ENCODE results near the gene ATXN3.
A peak's percentile ranks its signal among the peaks of the same experiment; 100 is the strongest.

The ATXN3 gene

DNA sequence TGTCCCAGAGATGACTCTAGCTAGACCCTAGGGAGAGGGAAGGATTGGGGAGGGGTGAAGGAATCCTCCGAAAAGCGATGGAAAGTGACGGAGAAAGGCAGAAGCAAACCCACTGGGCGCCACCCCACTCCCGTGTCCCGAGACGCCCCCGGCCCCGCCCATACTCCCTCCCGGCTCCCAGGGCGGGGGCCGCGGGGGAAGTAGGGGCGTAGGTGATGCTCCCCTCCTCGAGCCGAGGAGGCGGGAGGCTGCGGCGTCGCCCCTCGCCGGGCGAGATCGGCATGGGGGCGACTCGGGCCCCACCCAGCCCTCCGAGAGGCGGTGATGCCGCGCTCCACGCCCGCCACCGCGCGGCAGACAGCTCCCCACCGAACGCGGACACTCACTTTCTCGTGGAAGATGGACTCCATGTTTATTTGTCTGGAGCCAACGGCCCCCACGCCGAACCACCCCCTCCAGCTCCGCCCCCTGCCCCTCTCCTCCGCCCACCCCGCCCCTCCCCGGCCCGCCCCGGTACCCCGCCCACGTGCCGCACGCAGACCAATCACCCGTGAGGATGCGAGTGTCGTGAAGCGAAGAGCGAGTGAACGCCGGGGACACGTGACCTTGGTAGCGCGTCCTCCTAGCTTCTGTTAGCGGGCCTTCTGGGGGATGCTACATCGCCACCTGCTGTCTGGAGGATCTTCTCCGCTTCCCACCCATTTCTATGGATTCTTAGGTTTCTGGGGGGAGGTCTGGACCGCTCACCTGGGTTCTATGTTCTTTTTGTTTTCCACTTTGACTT is at the start of gene ATXN3:
Gene ATXN3 (minus strand): TSS at position 440 of the 784 bp plus-strand sequence. CDS start 30 bp downstream, at position 410.
- DNase-seq (ENCODE audit: low read depth), result peak; percentile 90

DNA sequence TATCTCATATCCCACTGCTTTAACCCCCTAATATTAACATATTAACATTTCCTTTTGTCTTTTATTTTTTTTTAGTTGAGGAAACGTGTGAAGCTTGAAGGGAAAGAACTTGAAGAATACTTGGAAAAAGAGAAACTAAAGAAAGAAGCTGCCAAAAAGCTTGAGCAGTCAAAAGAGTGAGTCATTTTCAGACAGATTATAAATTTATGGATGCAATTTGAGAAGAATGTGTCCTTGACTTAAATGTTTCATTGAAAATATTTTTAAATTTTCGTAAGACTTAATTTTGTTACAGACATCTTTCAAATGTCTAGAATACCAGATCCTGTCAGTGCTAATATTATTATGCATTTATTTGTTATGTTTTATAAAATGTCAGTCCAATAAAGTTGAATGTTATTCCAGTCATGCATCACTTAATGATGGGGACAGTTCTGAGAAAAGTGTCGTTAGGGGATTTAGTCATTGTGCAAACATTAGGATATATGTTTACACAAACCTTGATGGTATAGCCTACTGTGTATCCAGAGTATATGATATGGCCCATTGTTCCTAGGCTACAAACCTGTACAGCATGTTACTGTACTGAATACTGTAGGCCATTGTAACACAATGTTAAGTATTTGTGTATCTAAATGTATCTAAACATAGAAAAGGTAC is 48.0 kb upstream of the ATXN3 start:
- no peak for DNase-seq (ENCODE audit: low read depth)

DNA sequence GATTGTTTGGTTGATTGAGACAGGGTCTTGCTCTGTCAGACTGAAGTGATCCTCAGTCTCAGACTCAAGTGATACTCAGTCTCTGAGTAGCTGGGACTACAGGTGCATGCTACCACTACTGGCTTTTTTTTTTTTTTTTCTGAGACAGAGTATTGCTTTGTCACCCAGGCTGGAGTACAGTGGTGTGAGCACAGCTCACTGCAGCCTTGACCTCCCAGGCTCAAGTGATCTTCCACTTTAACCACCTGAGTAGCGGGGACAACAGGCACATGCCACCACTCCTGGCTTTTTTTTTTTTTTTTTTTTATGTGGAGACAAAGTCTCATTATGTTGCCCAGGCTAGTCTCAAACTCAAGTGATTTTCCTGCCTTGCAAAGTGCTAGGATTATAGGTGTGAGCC is 47.2 kb upstream of the ATXN3 start:
- no peak for DNase-seq (ENCODE audit: low read depth)

DNA sequence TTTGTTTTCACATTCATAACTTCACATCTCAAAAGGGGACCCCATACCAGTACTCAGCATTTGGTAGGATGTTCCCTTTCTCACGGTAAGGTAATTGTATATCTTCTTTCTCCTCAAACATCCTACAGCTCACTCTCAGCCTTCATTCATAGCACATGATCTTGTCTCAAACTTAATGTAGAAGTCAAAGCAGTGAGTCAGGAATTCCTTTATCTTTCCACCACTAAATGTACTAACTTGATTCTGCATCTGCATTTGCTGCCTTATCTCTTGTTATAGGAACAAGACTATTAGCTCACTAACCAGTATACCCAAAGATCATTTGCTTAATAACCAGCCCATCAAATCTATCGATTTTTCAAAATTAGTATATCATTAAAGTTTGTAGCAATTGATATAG is 38.3 kb upstream of the ATXN3 start:
- DNase-seq (ENCODE audit: low read depth), result no peak

DNA sequence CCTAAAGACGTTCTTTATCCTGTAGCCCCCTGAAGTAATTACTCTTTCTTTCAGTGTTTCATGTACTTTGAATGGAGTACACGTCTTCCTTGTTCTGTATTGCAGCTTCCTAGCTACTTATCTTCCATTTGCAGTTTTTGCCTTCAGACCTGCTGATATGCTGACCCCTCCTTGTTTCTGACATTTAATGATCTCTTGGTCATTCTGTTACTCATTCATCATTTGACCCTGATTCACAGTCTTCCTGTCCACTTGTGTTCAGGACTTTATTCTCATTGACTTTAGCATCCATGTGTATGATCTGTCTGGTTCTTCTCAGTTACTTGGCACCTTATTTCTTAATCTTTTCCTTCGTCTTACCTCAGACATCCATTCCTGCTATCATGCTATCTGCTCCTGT is 37.6 kb upstream of the ATXN3 start:
- no peak for DNase-seq (ENCODE audit: low read depth)

DNA sequence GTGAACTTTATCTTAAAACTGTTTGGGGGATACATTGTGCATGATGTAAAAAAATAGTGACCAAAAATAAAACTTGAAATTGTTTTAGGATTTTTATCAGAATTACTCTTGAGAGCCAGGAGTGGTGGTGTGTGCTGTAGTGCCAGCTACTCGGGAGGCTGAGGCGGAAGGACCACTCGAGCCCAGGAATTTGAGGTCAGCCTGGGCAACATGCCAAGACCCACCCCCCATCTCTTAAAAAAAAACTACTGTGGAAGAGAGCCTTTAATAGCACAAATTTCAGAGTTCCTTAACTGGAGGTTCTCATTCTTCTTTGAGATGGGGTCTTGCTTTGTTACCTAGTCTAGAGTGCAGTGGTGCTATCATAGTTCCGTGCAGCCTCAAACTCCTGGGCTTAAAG is 36.9 kb upstream of the ATXN3 start:
- no peak for DNase-seq (ENCODE audit: low read depth)

DNA sequence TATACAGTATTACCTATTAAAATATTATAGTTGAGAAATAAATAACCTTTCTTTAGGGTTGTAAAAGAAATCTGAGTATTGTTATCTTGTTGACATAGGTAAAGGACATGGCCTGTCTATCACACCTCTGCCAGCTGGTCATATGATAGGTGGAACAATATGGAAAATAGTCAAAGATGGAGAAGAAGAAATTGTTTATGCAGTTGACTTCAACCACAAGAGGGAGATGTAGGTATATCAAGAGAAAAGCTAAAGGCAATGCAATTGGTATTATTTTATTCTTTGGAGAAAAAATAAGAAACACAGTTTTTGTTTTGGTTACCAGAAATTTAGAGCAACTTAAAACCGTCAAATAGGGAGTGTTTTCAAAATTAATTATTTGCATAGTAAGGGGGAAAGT is 28.9 kb upstream of the ATXN3 start:
- no peak for DNase-seq (ENCODE audit: low read depth)

DNA sequence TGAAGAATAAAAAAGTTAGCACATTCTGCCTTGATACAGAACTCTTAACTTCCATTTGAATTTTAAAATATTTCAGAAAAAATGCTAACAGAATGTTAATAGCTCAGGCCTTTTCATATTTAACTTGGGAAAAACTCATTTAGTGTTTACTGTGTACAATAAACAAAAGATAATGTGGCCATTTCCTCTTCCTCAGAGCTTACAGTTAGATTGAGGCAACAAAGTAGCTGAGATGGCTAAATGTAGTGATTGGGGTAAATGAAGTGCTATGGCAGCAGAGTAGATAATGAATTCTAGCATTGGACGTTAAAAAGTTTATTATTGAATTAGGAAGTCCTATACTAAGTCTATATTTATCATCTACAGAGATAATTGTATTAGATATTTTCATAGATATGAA is 28.1 kb upstream of the ATXN3 start:
- no peak for DNase-seq (ENCODE audit: low read depth)

DNA sequence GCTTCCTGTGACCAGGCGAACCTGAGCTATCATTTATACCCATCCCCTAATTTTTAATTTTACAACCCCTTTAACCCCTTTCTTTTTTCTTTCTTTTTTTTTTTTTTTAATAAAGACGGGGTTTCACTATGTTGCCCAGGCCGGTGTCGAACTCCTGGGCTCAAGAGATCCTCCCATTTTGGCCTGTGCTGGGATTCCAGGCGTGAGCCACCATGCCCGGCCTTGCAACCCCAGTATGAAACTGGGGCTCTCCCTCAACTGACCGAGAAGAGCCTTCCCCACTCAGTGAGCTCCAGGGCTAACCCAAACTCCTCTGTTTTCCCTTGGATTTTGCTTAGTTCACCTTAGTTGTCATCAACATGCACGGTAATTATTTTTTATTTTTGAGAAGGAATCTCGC is 16.4 kb upstream of the ATXN3 start:
- DNase-seq (ENCODE audit: low read depth), result no peak

DNA sequence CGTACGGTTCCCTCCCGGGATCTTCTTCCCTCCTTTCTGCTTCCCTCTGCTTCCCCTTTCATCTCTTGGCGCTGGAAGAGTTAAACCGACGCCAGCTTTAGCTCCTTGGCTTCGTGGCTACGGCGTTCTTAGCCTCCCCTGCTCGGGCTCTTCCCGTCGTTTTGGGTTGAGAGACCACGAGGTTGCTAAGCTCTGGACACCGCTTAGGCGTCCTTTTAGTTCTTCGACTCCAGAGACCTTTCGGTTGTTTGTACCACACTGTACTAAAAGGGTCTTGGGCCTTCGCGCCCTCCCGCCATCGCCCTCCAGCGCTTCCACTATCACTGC is 15.9 kb upstream of the ATXN3 start:
- no peak for DNase-seq (ENCODE audit: low read depth)

DNA sequence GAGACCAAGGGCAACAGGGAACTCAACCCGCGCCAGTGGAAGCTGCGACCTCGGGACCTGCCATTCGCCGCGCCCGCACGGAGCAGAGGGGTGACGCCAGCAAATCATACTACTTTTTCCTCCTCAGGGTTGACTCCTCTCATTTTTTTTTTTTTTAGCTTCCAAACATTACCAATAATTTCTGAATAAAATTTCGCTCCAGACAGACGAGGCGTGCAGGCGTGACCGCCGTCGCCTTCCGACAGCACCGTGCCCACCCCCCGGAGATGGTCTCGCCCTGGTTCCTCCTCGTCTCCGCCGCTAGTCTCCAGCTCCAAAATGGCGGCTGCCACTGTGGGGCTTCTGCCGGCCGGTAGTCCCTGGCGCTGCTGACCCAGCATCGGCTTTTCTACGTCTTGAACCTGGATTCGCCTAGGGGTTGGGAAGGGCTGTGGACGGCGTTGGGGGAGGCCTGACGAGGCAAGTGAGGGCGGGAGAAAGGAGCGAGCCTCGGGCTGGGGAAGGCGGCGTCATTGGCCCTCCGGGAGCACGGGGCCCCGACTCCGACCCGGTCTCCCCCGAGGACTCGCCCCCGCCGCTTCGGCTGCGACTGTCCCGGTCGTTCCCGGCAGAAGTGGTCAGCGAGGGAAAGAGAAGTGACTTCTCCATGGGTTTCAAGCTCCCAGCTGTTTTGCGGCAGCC is 15.4 kb upstream of the ATXN3 start, which contains the start of the genes CPSF2 and NDUFB1:
Gene CPSF2 (plus strand): TSS at position 300 of the 681 bp plus-strand sequence. CDS start 9,016 bp downstream, outside the sequence.
Gene NDUFB1 (minus strand): TSS at position 37 of the 681 bp plus-strand sequence. CDS start 4,069 bp downstream, outside the sequence.
- peak; percentile 76 for DNase-seq (ENCODE audit: low read depth)

DNA sequence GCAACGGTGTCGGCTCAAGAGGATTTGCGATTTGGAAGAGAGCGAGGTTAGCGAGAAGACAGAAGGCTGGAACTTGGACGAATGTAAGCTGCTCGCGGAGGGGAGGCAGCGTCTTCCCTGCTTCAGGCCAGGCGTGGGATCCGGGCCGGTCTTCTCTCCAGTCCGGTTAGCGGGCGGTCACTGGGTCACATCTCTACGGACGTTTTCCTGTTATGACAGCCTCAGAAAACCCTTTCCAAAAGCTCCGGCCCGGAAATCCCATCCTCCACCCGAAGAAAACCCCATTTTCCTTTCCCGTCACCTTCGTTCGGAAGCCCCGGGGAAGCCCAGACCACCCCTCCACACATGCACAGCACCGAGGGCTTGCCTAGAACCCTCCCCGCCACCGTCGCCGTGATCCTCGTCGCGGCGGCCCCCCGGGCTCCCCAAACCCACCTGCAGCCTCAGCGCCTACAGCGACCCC is 14.9 kb upstream of the ATXN3 start:
- no peak for DNase-seq (ENCODE audit: low read depth)

DNA sequence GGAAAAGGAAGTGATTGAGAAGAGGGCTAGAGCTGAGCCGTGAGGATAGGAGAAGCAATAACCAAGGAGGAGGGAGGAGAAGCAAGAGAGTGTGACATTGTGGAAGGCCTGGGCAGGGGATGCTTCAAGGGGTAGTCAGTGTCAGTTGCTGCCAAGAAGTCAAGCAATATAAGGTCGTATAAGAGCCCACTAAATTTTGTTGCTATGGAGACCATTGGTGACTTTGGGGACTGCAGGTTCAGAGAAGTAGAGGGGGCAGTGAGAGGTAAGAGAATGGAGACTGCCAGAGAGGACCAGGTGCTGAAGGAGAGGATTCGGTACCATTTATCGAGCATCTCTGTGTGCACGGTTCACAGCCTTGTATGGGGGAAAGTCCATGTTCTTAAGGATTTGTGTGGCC is 3.1 kb upstream of the ATXN3 start:
- no peak for DNase-seq (ENCODE audit: low read depth)

DNA sequence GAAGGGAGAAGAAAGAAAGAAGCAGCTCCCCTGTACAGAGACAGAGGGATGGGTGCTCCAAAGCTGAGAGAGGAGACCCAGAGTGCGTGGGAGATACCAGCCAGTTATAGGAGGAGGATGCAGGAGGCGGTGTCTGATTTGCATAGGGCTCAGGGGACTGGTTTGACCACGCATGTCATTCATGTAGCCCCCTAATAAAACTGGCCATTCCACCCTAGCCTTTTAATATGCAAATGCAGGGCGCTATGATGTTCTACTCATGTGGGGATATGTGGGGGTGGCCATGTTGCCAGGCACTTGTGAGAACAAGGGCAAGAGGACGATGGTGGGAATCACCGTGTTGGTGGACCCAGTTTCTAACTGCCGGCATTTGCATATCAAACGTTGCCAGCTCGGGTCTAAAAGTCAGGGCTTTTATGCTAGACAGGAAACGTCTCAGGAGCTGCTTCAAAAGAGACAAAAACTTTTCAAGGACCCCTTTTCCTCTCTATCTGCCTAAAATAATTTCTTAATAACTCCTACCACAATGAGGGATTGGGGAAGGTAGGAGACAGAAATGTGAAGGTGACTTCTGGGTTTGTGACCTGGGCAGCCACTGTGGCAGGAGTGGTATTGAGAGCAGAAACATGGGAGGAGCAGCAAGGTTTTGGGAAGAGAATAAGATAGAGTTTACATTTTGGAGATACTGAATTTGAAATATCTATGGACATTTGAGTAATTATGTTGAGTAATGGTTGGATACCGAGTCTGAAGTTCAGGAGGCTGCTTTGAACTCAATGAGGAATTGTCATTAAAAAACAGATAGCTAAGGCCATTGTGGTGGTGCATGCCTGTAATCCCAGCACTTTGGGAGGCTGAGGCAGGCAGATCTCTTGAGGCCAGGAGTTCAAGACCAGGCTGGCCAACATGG is 2.2 kb upstream of the ATXN3 start:
- no peak for DNase-seq (ENCODE audit: low read depth)

DNA sequence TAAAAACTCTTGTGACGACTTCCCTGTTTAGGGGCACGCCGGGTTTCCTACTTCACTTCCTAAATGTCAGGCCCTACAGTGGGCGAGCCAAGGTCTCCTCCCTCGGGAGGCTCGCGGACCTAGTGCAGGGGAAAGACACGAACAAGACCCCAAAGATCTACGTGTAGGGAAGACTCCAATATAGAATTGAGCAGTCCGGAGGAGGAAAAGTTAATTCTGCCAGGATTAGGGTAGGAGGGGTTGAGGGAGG is 564 bp downstream of the ATXN3 start:
- no peak for DNase-seq (ENCODE audit: low read depth)

DNA sequence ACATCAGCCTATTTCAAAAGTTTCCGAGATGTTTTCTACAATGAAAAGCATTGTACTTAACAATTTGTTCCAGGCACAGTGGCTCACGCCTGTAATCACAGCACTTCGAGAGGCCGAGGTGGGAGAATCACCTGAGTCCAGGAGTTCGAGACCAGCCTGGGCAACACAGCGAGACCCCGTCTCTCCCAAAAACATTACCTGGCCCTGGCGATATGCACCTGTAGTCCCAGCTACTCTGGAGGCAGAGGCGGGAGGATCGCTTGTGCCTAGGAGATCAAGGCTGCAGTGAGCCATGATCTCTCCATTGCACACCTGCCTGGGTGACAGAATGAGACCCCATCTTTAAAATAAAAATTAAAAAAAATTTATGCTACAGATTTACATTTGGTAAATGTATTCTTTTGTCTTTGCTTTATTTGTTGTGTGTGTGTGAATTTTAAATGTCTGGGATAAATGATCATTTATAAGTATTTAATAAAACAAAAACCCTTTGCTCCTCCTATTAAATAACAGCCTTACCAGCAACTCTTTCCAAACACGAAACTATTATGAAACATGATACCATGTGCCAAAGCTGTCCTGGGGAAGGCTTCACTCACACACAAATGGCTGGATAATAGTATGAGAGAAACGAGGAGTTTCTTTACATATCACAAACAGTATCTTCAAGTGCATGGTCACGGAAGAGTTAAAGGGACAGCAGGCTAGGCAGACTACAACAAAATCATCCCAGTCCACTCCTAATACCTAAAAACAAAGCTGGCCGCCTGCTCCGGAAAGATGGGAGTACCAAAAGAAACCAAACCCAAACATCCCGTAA is 1.1 kb downstream of the ATXN3 start:
- DNase-seq (ENCODE audit: low read depth), result no peak

DNA sequence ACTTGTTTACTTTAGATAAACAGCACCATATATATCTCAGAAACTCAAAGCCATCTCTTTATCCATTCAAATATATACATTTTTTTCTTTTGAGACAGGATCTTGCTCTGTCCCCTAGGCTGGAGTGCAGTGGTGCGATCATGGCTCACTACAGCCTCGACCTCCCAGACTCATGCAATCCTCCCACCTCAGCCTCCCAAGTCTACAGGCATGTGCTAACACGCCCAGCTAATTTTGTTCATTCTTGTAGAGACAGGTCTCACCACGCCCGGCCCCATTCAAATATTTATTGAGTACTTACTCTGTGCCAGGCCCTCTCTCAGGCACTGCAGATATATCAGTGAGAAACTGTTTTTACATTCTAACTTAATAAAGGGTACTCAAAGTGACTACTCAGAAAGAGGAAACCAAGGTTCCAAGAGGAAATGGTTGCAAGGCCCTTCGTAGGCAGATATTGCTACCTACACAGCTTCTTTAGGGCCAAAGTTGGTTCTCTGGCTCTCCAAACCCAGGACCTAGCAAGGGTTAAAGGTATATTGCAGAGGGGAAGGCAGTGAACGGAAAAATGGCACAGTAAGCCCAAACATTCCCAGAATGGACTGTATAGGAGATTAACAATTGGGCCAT is 2.9 kb downstream of the ATXN3 start:
- no peak for DNase-seq (ENCODE audit: low read depth)

DNA sequence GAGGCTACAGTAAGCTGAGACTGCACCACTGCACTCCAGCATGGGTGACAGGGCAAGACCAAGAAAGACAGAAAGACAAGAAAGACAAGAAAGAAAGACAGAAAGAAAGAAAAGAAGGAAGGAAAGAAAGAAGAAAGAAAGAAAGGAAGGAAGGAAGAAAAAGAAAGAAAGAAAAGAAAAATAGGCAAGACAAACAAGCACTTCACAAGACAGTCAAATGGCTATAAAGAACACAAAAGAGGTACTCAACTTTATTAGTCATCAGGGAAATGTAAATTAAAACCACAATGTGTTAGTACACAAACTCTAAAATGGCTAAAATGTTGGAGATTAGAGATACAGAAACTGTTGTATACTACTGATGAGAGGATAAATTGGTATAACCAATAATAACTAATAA is 6.6 kb downstream of the ATXN3 start:
- no peak for DNase-seq (ENCODE audit: low read depth)

DNA sequence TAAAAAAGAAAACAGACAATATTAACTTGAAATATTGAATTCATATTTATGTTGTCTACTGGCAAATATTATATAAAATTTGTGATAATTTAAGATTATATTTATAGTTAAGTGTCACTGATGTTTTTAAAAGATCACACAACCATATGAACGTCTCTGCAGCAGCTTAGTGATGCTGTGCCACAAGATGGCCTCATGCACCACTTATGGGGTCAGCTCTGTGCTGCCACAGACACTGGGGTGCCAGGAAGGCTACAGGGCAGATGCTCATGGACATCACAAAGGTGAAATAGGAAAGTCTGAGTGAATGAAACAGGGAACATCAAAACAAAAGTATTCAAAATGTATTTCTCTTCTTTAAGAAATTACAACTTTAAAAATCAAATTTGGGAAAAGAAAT is 13.1 kb downstream of the ATXN3 start:
- DNase-seq (ENCODE audit: low read depth), result no peak

DNA sequence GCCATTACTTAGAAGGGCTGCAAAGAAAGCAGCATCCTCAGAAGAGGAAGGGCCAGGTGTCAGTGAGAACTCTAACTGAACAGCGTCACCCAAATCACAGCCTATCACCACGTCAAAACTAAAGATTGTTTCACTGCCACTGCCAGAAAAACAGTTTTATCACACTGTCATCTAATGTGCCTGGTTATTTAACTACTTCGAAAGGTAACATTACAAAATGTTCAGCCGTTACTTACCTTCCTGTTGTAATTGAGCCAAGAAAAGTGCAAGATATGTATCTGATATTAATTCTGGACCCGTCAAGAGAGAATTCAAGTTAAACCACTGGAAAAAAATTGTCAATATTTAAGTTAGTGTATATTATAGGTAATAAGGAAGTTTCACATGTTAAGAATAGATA is 17.9 kb downstream of the ATXN3 start:
- no peak for DNase-seq (ENCODE audit: low read depth)

DNA sequence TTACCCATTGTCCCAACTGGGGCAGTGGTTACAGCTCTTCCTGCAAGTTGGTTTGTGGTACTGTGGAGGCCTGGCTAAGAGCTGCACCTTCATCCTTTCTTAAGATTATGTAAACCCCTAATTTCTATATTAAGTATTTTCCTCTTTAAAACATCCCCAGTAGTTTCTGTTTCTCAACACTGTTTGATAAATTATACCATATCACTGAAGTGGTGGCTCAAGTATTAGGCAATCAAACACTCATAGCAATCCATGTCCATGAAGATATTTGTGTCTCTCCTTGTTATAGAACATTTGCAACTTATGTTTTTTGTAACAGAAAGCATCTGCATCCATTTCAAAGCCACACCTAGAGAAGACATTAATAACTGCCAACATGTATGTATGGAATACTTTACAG is 31.8 kb downstream of the ATXN3 start:
- no peak for DNase-seq (ENCODE audit: low read depth)

All from activated T-cell treated with anti-CD3 and anti-CD28 coated beads for 48 hours (primary cell).